Muscle of arm (tissue), 12 donors: ENCODE data around the gene MCAT. TPM values are rescaled to one million over a fixed set of nuclear protein-coding genes. Genes with fewer than 3 reads are reported as not detected.
"Not testable (repeated sequence)": the region's sequence is repeated elsewhere in the genome, so short reads cannot be mapped to it uniquely, and the experiment has no call there.

Experiments used
- DNase-seq: peaks from one replicate; pipeline ENCODE4 v3.0.0-alpha.2; 2013
- polyA plus RNA-seq, 12 donors: library from polyadenylated mRNA; unstranded; fragments of 120-200 nt; gene quantifications; one replicate each; pipeline ENCODE4 v1.2.1, GENCODE V29; 2013; ENCODE audit not compliant: insufficient read length in 12 of 12

Gene MCAT
- polyA plus RNA-seq, 12 donors, result 8.1 to 17.7 (median 9.6) TPM; not detected in 1

DNA sequence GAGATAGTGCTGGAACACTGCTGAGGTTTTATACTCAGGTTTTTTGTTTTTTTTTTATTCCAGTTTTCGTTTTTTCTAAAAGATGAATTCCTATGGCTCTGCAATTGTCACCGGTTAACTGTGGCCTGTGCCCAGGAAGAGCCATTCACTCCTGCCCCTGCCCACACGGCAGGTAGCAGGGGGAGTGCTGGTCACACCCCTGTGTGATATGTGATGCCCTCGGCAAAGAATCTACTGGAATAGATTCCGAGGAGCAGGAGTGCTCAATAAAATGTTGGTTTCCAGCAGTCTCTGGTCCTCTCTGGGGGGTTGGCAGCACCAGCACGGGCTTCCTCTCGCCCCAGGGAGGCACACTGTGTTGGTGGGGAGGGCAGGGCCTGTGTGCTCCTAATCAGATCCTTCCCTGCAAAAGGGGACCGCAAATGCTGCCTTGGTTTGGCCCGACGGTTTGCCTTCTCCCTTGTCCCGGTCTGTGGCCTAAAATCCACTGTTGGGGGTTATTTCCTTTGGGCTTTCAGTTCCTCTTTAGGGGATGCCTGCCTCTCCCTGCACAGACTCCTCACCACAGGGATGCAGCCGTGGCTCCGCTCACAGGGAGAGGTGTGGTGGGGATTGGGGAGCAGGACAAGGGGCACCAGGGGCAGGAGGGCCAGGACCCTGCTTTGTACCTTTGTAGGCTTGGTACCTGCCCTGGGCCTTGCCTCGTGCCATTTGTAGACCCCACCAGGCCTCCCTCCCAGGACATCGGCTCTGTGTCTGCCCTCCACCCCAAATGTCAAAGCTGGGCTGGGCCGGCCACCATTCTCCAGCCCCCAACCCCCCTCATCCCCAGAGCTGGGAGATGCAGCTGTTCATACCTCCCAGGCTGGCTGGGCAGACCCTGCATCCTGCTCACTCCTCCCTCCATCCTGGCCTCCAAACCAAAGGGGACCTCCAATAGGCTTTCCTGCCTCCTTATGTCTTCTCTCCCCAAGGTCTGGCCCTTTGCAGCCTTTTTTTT is 13.5 kb downstream of the MCAT start:
- DNase-seq, result no peak

DNA sequence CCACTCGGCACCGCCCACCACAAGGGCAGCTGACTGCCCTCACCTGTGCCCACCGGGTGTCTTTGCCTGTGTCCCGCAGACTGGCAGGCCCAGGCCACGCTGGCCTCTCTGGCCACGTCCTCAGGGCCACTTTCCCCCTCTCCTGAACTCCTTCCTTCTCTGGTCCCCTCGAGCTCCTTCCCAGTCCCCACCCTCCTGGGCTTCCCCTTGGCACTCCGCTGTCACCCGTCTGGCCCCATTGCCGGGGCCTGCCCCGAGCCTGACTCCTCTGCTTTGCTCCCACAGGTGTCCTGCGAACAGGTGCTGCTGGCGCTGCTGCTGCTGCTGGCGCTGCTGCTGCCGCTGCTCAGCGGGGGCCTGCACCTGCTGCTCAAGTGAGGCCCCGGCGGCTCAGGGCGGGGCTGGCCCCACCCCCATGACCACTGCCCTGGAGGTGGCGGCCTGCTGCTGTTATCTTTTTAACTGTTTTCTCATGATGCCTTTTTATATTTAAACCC is 14.2 kb downstream of the MCAT start:
- DNase-seq, result no peak

GRCh38 chr22:43128116-43128515 is 15.1 kb downstream of the MCAT start:
- DNase-seq, result no peak

DNA sequence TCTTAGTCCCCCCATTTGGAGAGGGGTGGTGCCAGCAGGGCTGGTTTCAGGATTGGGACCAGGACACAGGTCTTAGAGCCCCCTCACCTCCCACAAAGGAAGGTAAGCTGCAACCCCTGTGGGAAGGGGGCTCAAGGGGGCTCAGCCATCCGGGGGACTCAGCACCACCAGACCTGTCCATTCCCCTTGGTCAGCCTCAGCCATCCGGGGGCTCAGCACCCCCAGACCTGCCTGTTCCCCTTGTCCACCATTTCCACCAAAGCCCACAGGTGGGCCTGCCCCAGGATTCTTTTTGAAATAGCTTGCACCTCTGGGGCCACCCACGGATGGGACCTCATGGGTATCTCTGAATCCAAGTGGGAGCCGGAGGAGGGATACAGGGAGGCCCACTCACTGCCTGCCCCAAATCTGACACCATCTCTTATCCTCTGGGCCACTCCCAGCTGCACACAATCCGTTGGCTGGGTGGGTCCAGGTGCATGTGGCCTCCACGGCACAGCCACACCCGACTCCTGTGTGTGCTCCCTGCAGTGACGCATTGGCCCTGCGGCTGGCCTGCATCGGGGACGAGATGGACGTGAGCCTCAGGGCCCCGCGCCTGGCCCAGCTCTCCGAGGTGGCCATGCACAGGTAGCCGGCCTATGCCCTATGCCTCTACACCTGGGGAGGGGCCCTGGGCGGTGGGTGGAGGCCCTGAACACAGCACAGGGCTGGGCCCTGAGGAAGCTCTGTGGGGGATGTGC is 15.9 kb downstream of the MCAT start:
- DNase-seq, result no peak

DNA sequence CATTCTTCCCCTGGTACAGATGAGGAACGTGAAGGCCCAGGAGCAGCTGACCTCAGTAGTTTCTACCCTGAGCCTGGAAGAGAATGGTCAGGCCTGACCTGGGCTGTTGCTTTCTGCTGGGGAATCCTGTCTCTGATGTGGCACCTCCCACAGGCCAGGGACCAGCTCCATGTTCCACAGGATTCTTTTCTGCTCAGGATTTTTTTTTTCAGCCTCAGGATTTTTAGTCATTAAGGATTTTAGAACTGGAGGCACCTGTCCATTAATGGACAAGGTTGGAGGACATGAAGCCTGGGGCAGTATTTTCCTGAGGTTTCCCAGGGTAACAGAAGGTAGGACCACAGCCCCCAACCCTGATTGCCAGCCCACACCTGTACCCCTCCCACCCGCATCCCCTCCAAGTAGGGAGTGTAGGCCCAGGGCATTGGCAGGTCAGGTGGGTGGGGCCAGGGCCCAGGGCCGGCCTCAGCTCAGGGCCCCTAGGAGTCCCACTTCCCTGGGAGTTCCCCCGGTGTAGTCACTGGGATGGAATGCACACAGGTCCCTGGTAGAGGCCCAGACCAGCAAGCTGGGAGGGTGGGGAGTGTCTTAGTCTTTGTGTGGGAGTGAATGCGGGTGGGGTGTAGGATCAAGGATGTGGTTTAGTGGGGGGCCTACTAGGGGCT is 16.6 kb downstream of the MCAT start:
- DNase-seq, result no peak

GRCh38 chr22:43118953-43119458 is 24.2 kb downstream of the MCAT start:
- DNase-seq, result no peak

DNA sequence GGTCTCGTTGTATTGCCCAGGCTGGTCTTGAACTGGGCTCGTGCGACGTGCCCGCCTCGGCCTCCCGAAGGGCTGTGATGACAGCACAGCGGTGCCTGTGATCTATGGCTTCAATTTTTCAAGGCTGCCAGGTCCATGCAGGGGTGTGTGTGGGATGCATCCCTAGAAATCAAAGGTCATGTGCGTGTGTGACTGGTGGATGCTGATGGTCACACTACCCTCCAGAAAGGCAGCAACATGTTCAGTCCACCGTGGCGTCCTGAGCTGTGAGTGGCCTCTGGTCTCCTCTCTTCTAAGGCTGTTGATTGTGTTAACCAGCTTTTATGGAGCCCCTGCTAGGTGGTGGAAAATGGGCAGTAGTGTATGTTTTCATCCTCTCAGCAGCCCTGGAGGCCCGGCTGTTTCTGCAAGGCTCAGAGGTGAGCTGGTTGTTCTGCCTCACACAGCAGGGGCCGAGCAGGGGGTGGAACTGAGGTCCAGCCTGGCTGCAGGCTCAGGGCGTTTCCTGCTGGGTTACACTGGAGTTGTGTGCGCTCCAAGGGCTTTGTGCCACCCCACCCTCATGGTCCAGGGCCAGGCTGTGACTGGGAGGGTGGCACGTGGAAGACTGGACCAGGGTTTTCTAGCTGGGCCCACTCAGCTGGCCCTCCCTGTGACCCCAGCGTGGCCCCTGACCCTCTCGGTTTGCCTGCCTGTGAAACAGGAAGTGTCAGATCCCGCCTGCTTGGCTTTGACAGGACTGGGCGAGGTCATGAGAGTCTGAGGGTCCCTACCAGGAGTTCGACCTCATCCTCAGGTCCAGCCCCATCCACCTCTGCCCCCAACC is 25.0 kb downstream of the MCAT start:
- no peak for DNase-seq

GRCh38 chr22:43116932-43117331 is 26.3 kb downstream of the MCAT start:
- no peak for DNase-seq

DNA sequence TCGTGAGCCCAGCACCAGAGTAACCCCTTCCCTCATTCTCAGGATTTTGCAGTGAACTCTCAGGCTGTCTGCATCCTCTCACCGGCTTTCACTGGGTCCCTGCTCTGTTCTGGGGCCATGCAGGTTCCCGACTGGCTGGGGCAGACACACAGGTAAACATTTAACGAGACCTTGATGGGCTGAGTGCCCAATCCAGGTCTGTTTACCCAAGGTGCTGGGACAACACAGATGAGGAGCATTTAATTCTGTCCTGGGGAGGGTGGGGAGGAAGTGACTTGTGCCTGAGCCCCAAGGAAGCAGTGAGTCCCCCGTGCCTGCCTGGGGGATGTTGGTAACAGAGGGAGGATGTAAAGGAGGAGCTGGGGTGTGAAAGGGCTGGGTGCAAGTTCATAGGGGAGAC is 28.2 kb downstream of the MCAT start:
- DNase-seq, result no peak

DNA sequence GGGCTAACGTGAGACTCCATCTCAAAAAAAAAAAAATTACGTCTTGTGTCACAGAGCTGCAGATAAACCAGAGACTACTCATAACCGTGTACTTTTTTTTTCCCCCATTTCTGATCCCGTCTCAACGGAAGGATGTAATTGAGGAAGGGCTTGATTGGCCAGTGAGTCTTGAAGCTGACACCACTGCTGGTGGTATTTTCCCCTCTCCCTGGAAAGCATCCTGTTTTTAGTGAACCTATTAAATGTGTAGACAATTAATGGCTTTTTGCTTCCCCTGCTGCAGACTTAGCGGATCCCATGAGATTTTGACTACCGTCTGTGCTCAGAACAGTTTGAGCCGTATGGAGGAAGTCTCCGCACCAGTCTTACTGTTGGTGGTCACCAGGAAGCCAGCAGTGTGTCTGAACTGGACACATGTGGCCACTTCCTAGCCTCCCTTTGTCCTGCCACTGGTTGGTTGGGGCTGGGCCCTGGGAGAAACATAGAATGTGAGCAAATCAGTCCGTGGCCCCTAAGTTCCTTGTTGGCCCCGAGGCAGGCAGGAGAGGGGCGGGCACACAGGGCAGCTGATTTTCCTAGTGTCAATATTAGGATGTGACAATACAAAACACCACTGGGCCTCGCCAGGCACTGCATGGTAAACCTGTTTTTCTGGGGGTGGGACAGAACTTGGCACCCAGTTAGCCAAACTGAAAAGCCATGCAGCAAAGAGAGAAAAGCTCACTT is 29.5 kb downstream of the MCAT start:
- DNase-seq, result no peak

DNA sequence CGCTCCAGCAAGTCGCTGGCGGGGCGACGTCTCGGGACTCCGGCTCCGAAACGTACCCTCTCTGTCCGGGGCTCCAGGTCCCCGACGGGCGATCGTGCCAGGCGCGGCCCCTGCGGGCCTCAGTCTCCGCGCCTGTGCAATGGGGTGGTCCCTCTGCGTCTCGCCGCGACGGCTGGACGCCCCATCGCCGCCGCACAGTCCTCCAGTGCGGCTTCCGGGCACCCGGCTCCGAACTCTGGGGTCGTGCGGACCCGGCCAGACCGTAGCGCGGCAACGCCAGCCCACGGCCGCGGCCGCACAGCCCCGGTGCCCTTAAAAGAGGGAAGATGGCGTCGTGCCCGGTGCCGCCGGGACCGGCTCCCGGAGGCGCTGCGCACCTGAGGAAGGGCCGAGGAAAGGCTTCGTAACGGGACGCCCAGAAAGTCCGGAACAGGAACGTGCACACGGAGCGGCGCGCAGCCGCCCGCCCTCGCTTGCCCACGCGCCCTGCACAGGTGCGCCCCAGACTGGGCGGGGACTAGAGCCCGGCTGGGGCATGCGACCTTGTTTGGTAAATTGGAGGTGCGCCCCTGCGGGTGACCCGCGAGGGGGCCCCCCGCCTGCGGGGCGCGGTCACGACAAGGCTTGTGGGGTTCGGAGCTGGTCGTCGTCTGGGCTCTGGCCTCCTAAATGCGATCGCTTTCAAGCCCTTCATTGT is 32.1 kb downstream of the MCAT start:
- no peak for DNase-seq

GRCh38 chr22:43110444-43110926 is 32.7 kb downstream of the MCAT start, which contains the start of gene BIK:
BIK (plus strand) TSS chr22:43110750; CDS start chr22:43124023, 13,273 bp downstream.
- DNase-seq, result no peak

- DNase-seq, result no peak
Measured at GRCh38 chr22:43109921-43110443, 33.2 kb downstream of the MCAT start.

GRCh38 chr22:43109511-43109910 is 33.7 kb downstream of the MCAT start:
- no peak for DNase-seq

GRCh38 chr22:43106302-43106701 is 36.9 kb downstream of the MCAT start:
- no peak for DNase-seq

- not testable (repeated sequence) for DNase-seq
Measured at GRCh38 chr22:43104950-43105349, 38.2 kb downstream of the MCAT start.

DNA sequence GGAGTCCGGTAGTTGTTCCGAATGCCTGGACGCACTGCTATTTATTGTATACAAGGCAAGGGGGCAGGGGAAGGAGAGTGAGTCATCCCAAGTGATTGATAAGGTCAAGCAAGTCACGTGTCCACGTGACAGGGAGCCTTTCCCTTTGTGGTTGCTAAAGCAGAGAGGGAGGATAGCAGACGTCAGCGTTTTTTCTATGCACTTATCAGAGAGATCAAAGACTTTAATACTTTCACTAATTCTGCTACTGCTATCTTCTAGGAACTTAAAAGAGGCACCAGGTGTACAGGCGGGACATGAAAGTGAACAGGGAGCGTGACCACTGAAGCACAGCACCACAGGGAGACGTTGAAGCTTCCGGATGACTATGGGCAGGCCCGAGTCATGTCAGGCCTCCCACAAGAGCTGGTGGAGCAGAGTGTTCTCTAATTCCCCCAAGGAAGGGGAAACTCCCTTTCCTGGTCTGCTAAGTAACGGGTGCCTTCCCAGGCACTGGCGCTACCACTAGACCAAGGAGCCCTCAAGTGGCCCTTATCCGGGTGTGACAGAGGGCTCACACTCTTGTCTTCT is 39.1 kb downstream of the MCAT start:
- not testable (repeated sequence) for DNase-seq

DNA sequence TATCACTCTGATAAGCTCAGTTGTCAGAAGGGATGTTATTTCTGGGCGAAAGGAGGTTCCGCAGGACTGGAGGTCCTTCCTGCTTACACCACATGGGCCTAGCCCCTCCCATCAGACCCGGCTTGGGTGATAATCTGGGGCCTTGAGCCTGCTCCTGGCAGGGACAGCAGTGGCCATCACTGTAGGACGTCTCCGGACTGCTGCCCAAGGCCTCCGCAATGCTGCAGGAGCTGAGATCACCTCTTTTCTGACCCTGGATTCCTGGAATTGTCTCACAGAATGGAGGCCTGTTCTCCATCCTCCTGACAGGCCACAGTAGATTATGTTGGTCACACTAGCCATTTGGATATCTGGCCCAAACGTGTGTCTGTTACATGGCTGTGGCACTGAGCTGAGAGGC is 41.9 kb downstream of the MCAT start:
- DNase-seq, result no peak

GRCh38 chr22:43100225-43100624 is 43.0 kb downstream of the MCAT start:
- DNase-seq, result no peak
